Astrocyte of the spinal cord (primary cell): Measurements from ENCODE around the gene HSD3B1.

Source experiments
- DNase-seq: peaks from one replicate; pipeline ENCODE4 v3.0.0; 2011; ENCODE audit warnings: low read depth, low spot score
- H3K4me3 ChIP-seq: 2 replicates; pipeline ENCODE4 v1.5.1; 2011; ENCODE audit warnings: low read depth, mild to moderate bottlenecking, low read length, moderate library complexity
- CTCF ChIP-seq: IDR thresholded peaks from 2 replicates; pipeline ENCODE4 v1.5.1; 2012; ENCODE audit warnings: low read depth, mild to moderate bottlenecking, low read length, inconsistent platforms
- in situ Hi-C: cut with HindIII; loops from 2 replicates; pipeline ENCODE4 v1.10.0; 2017; ENCODE audit warnings: low sequenced_read_pairs

The HSD3B1 gene

DNA sequence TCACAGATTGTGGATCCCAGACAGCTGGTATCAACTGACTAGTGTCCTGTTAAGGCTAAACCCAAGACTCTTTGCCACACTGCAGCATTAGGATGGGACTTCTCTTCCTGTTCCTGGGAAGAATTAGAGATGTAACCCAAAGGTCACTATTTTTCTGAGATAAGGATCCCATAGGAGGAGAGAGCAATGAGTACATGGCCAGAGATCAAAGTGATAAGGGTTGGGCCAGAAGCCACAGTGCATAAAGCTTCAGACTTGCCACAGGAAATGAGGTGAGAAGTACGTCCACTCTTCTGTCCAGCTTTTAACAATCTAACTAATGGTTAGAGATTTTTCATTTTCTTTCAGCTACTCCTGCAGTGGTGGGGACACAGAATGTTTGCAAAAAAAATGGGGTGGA, at the start of gene HSD3B1:
Gene HSD3B1 (plus strand): TSS at position 270 of the 400 bp plus-strand sequence. CDS start 267 bp downstream, outside the sequence.
- in situ Hi-C loops, result no loop called here
- no peak within 1 kb of the TSS for H3K4me3 ChIP-seq
- no peak for DNase-seq
- no peak for TF ChIP-seq CTCF

- in situ Hi-C loops, result no loop called here
- H3K4me3 ChIP-seq, result no peak overlapping the region
- TF ChIP-seq CTCF, result no peak
- DNase-seq, result no peak
These were observed 44.0 kb upstream of the HSD3B1 start for GRCh38 chr1:119462964-119463363.

- no peak overlapping the region for H3K4me3 ChIP-seq
- TF ChIP-seq CTCF, result no peak
- DNase-seq, result no peak
- in situ Hi-C loops, result no loop called here
These were observed 43.4 kb upstream of the HSD3B1 start for GRCh38 chr1:119463569-119463968.

GRCh38 chr1:119466445-119466844, 40.6 kb upstream of the HSD3B1 start:
- TF ChIP-seq CTCF, result no peak
- H3K4me3 ChIP-seq, result no peak overlapping the region
- in situ Hi-C loops, result no loop called here
- no peak for DNase-seq

DNA sequence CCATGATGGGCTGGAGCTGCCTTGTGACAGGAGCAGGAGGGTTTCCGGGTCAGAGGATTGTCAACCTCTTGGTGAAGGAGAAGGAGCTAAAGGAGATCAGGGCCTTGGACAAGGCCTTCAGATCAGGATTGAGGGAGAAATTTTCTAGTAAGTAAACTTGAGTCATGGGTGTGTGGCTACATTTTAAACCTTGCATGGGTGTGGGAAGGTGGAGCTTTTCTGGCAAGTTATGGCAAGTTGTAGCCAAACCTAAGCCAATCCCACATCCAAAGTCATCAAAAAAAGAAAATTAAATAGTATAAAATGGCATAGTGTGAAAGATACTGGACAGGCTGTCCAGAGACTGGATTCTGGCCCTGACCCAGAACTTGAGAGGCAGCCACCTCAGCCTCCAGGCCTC, 39.8 kb upstream of the HSD3B1 start:
- in situ Hi-C loops, result no loop called here

GRCh38 chr1:119467857-119468668, 38.9 kb upstream of the HSD3B1 start:
- DNase-seq, result no peak
- in situ Hi-C loops, result no loop called here
- no peak overlapping the region for H3K4me3 ChIP-seq
- TF ChIP-seq CTCF, result no peak

More for the DNA sequence above, 39.8 kb upstream of the HSD3B1 start:
- DNase-seq, result no peak
- H3K4me3 ChIP-seq, result no peak overlapping the region
- no peak for TF ChIP-seq CTCF

- no peak overlapping the region for H3K4me3 ChIP-seq
- TF ChIP-seq CTCF, result no peak
- no peak for DNase-seq
- in situ Hi-C loops, result no loop called here
These were observed 37.3 kb upstream of the HSD3B1 start for GRCh38 chr1:119469741-119470140.
